ENCODE measurements around the gene STRBP.
"Not testable (repeated sequence)": the region's sequence is repeated elsewhere in the genome, so short reads cannot be mapped to it uniquely, and the experiment has no call there.

Gene STRBP

DNA sequence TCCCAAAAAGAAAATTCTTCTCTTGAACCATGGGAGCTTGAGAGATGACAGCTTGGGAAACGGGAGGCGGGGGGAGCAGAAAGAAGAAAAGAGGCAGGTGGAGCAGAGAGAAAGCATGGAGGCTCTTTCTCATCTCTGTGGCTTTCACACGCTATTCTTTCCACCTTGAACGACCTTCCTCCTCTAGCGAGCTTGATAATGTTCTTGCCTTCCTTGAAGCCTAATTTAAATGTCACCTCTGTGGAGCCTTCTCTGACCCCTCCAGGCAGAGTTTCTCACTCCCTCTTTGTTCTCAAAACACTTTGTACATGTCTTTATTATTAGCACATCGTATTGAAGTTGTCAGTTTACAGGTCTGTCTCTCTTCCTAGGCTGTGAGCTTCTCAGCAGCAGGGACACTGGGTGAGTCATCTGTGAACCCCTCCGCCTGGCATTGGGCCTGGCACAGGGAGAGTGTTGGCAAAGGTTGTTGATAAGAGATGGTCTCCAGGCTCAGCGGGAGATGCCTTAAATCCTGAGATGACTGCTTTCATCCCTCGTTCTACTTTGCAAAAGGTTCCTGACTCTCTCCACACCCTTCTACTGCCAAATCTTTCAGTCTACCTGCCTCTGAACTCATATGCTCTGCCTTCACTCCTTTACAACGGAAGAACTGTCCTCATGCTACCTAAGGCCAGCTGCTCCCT, 14.1 kb upstream of the STRBP start:
- DNase-seq (ENCODE audit: low spot score): no peak

DNA sequence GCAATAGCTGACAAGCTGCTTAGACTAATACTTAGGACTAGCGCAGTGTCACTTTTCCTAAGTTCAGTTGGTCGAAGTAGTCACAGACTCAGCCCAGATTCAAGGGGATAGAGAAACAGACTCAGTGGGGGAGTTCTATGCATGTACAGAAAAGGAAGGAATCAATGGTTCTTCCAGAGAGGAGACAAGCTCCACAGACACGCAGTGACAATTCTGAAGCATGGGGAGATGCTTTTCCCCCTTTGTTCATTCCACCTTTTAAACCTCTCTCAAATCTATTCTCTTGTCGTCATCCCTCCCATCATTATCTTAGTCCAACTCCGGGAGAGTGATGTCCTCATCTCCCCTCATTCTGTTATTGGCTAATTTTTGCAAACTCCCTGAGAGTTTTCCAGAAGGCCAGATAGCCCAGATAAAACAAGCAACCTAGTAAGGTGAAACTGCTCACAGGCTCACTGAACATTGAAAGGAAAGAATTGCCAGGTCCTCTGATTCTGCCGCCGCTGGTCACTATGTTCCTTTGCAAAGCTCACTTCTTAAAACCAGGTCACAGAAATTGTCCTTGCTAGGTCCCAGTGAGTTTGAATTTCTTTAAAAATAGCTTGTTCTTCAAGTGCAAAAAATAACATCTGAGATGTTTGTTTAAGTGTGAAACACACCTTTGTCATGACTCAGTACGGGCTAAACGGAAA, 13.4 kb upstream of the STRBP start:
- DNase-seq (ENCODE audit: low spot score): no peak

DNA sequence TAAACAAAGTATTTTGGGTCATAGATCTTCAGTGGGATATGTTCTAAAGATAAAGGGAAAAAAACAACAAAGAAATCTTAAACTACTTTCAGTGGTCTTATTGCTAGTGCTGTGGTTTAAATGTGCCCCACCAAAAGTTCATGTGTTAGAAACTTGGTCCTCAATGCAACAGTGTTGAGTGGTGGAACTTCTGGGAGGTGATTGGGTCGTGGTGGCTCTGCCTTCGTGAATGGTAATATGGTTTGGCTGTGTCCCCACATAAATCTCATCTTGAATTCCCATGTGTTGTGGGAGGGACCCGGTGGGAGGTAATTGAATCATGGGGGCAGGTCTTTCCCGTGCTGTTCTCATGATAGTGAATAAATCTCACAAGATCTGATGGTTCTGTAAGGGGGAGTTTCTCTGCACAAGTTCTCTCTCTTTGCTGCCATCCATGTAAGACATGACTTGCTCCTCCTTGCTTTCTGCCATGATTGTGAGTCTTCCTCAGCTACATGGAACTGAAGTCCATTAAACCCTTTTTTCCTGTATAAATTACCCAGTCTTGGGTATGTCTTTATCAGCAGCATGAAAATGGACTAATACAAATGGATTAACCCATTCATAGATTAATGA, 10.6 kb upstream of the STRBP start:
- DNase-seq (ENCODE audit: low spot score): not testable (repeated sequence)

- DNase-seq (ENCODE audit: low spot score): no peak
Measured at GRCh38 chr9:123278361-123278760, 10.0 kb upstream of the STRBP start.

- DNase-seq (ENCODE audit: low spot score): no peak
Measured at GRCh38 chr9:123276551-123276950, 8.2 kb upstream of the STRBP start.

DNA sequence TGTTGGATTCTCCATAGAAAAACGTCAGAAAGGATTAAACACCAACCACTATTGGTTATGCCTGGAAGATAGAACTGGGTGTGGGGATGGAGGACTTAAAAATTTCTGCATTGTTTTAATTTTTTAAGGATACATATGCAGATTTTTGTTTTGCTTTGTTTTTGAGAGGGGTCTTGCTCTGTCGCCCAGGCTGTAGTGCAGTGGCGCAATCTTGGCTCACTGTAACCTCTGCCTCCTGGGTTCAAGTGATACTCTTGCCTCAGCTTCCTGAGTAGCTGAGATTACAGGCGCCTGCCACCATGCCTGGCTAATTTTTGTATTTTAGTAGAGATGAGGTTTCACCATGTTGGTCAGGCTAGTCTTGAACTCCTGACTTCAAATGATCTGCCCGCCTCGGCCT, 2.7 kb upstream of the STRBP start:
- not testable (repeated sequence) for DNase-seq (ENCODE audit: low spot score)

GRCh38 chr9:123269281-123269680, 895 bp upstream of the STRBP start:
- DNase-seq (ENCODE audit: low spot score): no peak

GRCh38 chr9:123268199-123268464, 254 bp downstream of the STRBP start:
- DNase-seq (ENCODE audit: low spot score): no peak

- DNase-seq (ENCODE audit: low spot score): peak; percentile 66
Measured at GRCh38 chr9:123267481-123268198, 746 bp downstream of the STRBP start.

- no peak for DNase-seq (ENCODE audit: low spot score)
Measured at GRCh38 chr9:123266655-123267399, 1.6 kb downstream of the STRBP start.

DNA sequence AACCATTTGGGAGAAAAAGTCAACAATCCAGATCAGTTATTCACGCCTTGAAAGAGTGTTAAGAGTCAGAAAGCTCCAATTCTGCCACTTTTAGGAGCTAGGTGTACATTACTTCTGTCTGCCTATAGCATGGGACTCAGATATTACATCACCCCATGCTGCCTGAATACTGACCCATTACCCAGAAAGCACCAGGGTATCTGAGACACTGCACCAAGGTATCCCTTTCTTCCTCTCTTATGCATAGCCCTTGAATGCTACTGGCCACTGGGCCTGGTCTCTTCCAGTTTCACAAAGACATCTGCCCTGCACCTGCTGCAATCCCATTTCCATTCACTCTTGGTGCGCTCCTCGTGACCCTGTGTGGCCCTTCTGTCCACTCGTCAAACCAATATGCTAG, 2.6 kb downstream of the STRBP start:
- no peak for DNase-seq (ENCODE audit: low spot score)

DNA sequence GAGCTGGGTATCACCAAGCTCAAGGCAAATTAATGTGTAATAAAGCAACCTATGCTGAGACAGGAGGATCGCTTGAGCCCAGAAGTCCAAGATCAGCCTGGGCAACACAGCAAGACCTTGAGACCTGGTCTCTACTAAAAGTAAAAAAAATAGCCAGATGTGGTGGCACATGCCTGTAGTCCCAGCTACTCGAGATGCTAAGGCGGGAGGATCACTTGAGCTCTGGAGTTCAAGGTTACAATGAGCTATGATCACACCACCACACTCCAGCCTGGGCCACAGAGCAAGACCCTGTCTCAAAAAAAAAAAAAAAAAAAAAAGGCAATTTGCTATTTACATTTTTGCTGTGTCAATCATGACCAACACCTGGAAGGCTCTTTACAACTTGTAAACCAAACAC, 5.2 kb downstream of the STRBP start:
- no peak for DNase-seq (ENCODE audit: low spot score)

GRCh38 chr9:123262338-123262737, 6.0 kb downstream of the STRBP start:
- DNase-seq (ENCODE audit: low spot score): no peak

DNA sequence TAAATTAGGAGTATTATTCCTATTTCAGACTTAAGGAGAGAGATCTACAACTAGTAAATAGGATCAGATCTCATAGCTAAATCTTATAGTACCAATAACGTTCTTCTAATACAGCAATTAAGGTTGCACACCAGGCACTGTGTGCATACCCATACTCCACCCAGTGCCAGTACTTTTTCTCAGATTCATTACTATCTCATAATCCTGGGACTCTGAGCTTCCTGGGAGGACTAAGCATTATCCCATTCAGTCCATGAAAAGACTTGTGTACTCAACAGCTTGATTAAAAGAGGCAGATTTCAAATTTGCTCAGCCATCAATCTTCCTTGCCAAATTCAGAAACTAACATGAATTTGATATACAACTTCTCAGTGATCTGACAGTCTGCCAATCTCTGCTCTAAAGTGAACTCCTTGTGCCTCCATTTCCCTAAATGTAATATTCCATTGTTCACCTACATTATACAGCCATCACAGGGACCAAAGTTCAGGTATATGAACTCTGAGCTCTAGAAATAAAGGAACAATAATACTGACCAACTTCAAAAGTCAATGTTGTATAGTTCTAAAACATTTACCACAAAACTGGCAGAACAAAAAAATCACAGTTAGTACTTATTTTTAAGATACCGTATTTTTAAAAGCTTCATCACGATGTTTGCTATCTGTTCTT, 7.2 kb downstream of the STRBP start:
- no peak for DNase-seq (ENCODE audit: low spot score)

DNA sequence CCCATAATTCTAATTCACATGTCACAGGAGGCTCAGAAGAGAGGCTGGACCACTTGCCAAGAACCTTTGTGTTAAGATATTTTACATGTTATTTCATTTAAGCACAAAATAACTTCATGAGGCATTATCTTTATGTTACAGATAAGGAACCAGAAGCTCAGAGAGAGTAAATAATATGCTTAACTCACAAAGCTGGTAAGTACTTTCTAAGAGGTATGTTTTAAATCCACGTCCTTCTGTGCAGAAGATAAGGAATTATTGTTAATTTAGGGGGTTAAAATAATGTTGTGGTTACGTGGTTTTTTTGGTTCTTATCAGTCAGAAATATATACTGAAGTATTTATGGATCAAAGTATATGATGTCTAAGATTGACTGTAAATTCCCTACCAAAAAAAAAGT, 8.0 kb downstream of the STRBP start:
- DNase-seq (ENCODE audit: low spot score): no peak

- DNase-seq (ENCODE audit: low spot score): no peak
Measured at GRCh38 chr9:123257276-123257675, 11.1 kb downstream of the STRBP start.

DNA sequence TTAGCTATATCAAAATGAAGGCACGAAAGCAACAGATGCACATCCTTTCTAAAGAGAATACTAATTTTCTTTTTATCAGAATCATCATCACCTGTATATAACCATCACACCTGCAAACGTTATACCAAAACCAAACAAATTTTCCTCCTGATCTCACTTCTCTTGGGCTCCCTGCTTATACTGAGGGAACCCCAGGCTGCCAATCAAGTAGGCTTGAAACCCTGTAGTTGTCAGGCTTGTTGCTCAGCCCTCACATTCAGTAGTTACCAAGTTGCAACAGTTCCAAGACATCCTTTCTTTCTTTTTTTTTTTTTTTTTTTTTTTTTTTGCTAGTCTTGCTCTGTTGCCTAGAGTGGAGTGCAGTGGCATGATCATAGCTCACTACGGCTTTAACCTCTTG, 12.7 kb downstream of the STRBP start:
- no peak for DNase-seq (ENCODE audit: low spot score)

- no peak for DNase-seq (ENCODE audit: low spot score)
Measured at GRCh38 chr9:123253204-123253603, 15.2 kb downstream of the STRBP start.

DNA sequence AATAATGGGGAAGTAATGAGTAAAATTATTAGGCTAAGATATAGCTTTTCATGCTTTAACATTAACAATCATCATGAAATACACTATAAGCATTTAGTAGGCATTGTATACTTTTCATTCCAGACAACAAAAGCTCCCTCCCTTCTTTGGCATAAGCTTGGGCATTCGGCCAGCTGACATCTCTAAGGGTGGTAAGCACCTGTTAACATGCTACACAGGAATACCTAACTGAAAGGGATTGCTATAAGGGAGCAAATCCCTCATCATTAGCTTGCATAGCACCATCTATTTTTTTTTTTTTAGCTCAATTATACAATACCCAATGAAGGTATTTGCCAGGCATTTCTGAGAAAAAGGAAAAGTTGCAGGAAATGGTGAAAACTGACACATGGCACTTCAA, 16.6 kb downstream of the STRBP start:
- DNase-seq (ENCODE audit: low spot score): no peak

- no peak for DNase-seq (ENCODE audit: low spot score)
Measured at GRCh38 chr9:123251324-123251723, 17.1 kb downstream of the STRBP start.

- DNase-seq (ENCODE audit: low spot score): no peak
Measured at GRCh38 chr9:123250504-123250903, 17.9 kb downstream of the STRBP start.

GRCh38 chr9:123249162-123249561, 19.2 kb downstream of the STRBP start:
- DNase-seq (ENCODE audit: low spot score): not testable (repeated sequence)

All from left forelimb (tissue), 1 donor.